Coronary artery (tissue), 2 donors: ENCODE results near the gene PDCD1LG2.

Experiments used
- DNase-seq: peaks from one replicate; pipeline ENCODE4 v3.0.0-alpha.2; 2017; ENCODE audit warnings: low spot score
- H3K27ac ChIP-seq, 2 donors: fragments of 200-600 bp; sonication (generic); one replicate each; pipeline ENCODE4 v1.5.1; 2016 to 2019
- H3K4me3 ChIP-seq: fragments of 200-600 bp; sonication (generic); 2 replicates; pipeline ENCODE4 v1.5.1; 2016; ENCODE audit warnings: mild to moderate bottlenecking, moderate library complexity
- CTCF ChIP-seq: fragments of 200-600 bp; sonication (generic); IDR thresholded peaks from one replicate; pipeline ENCODE4 v1.5.1; 2019; ENCODE audit warnings: antibody characterized with exemption

The PDCD1LG2 gene

GRCh38 chr9:5593904-5594303 lies 83.6 kb downstream of the PDCD1LG2 start:
- TF ChIP-seq CTCF = no peak
- DNase-seq = no peak
- H3K4me3 ChIP-seq = no peak overlapping the region
- no peak overlapping the region for H3K27ac ChIP-seq

GRCh38 chr9:5596173-5596572 lies 85.8 kb downstream of the PDCD1LG2 start:
- no peak for TF ChIP-seq CTCF
- Histone ChIP-seq H3K27ac (no peak overlapping the region), H3K4me3 (no peak overlapping the region)
- DNase-seq = no peak

GRCh38 chr9:5608298-5609225 lies 98.2 kb downstream of the PDCD1LG2 start:
- Histone ChIP-seq H3K4me3 (peak overlapping the region; percentile 65), H3K27ac (peak overlapping the region; percentile 57 to 85)
- no peak for DNase-seq
- TF ChIP-seq CTCF = no peak

GRCh38 chr9:5609226-5609596 lies 98.9 kb downstream of the PDCD1LG2 start:
- DNase-seq = no peak
- TF ChIP-seq CTCF = no peak
- peak overlapping the region; percentile 57 to 85 for H3K27ac ChIP-seq

GRCh38 chr9:5610491-5610890 lies 100.2 kb downstream of the PDCD1LG2 start:
- Histone ChIP-seq H3K27ac (peak overlapping the region in 1 of 2 donors; percentile 25), H3K4me3 (no peak overlapping the region)
- no peak for DNase-seq
- TF ChIP-seq CTCF = no peak

More at GRCh38 chr9:5609226-5609596, 98.9 kb downstream of the PDCD1LG2 start:
- peak overlapping the region; percentile 65 for H3K4me3 ChIP-seq

- no peak for TF ChIP-seq CTCF
- no peak overlapping the region for H3K4me3 ChIP-seq
- no peak for DNase-seq
- peak overlapping the region in 1 of 2 donors; percentile 64 for H3K27ac ChIP-seq
Observed at GRCh38 chr9:5611321-5612184, 101.2 kb downstream of the PDCD1LG2 start.
